Erythroblast (primary cell): Measurements from ENCODE around the gene RASSF5.

Experiments used
- DNase-seq, 2 experiments: peaks; one replicate each; lab custom pipeline; 2025; lab: John Stamatoyannopoulos, UW
- GATA1 ChIP-seq: IDR thresholded peaks from 2 replicates; pipeline ENCODE4 v1.6.1; 2011; ENCODE audit warnings: low read depth, mild to moderate bottlenecking, control low read depth, low read length, moderate library complexity
- POLR2A ChIP-seq: IDR thresholded peaks from 2 replicates; pipeline ENCODE4 v1.6.1; 2011; ENCODE audit warnings: mild to moderate bottlenecking, low read length

RASSF5 gene

GRCh38 chr1:206636671-206637070, 129.3 kb downstream of the RASSF5 start:
- no peak for DNase-seq
- TF ChIP-seq GATA1 (no peak), POLR2A (no peak)

DNA sequence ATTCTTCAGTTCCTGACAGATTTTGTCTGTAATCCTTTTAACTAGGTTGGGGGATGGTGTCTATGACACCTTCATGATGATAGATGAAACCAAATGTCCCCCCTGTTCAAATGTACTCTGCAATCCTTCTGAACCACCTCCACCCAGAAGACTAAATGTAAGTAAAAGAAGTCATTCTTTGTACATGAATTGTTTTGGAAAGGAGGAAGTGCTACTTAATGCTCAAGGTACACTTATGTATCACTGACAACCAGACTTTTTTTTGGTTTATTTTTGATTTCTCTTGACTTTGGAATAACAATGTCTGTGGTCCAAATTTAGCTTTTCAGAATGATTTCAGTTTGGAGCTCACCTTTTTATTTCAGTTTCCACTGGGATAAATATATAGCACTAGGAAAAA, 130.3 kb downstream of the RASSF5 start:
- no peak for TF ChIP-seq POLR2A
- TF ChIP-seq GATA1, result no peak
- no peak for DNase-seq
